NCI-H1105 treated with DMSO at 0.1 percent for 48 hours (cell line): Measurements from ENCODE around the gene PLXNB2.

Source experiments
- DNase-seq: peaks from one replicate; lab custom pipeline; 2025; lab: John Stamatoyannopoulos, UW

Gene PLXNB2

GRCh38 chr22:50264946-50265669 lies 42.3 kb downstream of the PLXNB2 start:
- no peak for DNase-seq

GRCh38 chr22:50264104-50264745 lies 43.2 kb downstream of the PLXNB2 start:
- DNase-seq, result no peak

- no peak for DNase-seq
Measured at GRCh38 chr22:50262973-50263617, 44.4 kb downstream of the PLXNB2 start.

GRCh38 chr22:50262460-50262911 lies 45.0 kb downstream of the PLXNB2 start:
- no peak for DNase-seq

DNA sequence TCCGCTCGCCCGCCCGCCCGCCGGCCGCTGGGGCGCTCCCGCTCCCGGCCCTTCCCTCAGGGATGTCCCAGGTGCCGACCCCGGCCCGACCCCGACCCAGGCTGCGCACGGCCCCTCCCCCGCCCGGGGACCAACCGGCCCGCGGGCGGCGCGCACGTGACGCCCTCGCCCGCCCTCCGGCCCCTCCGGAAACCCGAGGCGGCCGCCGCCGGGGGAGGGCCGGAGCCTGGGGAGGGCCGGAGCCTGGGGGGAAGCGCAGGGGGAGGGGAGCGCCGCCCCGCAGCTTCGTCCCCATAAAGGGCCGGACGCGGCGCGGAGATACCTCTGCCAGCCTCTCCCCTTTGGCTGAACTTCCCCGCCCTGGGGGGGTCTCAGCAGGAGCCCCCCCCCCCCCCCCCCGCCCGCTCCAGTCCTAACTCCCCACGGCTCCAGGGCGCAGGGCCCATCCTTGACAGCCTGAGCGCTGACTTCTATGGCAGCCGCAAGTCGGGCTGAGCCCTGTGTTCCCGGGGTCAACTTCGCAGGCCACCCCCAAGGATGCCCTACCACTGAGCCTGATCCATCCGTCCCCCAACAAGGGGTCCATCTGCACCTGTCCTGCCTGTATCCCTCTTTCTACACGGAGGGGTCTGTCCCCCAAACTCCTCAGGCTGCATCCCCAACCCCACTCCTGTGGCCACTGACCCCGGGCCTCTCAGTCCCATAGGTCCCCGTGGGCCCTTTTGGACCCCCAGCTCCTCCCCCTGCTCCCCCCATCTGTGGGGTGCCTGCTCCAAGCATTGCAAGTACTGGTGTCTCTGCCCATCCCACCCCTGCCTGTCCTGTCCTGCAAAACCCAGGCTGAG lies 45.6 kb downstream of the PLXNB2 start, which contains the start of gene MAPK12:
Gene MAPK12, minus strand, starts transcription at position 69 of the 845 bp plus-strand sequence. CDS start 174 bp downstream, outside the sequence.
- DNase-seq, result peak; percentile 14

GRCh38 chr22:50260801-50261614 lies 46.4 kb downstream of the PLXNB2 start:
- peak; percentile 23 for DNase-seq

DNA sequence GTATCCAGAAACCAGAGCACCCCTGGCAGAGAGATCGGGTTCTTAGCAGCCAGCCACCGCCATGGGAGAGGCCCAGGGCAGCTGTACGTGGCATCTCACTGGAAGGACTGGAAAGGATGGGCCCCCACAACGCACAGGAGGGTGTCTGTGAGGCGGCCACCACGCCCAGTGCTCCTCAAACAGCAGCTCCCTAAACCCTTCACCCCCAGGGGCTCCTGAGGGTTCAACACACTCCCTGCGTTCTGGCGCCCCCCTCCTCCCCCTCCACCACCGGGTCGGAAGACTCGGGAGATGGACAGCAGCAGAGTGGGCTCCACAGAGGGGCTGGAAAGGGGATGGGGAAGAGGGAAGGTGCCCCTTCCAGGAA lies 47.0 kb downstream of the PLXNB2 start:
- DNase-seq, result no peak

DNA sequence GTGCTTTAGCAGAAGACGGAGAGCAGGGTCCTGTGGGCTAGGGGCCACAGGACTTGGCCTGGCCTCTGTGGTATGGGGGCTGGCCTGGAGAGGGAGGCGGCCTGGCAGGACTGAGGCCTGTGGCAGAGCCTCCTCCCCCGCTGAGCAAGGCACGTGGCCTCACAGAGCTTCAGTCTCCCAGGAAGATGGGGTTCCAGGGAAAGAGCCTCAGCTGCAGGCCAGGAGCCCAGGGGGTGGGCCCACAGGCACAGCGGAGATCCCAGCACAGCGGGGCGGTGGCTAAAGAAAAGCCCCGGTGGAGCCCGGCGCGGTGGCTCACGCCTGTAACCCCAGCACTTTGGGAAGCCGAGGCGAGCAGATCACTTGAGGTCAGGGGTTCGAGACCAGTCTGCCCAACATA lies 48.1 kb downstream of the PLXNB2 start:
- no peak for DNase-seq

DNA sequence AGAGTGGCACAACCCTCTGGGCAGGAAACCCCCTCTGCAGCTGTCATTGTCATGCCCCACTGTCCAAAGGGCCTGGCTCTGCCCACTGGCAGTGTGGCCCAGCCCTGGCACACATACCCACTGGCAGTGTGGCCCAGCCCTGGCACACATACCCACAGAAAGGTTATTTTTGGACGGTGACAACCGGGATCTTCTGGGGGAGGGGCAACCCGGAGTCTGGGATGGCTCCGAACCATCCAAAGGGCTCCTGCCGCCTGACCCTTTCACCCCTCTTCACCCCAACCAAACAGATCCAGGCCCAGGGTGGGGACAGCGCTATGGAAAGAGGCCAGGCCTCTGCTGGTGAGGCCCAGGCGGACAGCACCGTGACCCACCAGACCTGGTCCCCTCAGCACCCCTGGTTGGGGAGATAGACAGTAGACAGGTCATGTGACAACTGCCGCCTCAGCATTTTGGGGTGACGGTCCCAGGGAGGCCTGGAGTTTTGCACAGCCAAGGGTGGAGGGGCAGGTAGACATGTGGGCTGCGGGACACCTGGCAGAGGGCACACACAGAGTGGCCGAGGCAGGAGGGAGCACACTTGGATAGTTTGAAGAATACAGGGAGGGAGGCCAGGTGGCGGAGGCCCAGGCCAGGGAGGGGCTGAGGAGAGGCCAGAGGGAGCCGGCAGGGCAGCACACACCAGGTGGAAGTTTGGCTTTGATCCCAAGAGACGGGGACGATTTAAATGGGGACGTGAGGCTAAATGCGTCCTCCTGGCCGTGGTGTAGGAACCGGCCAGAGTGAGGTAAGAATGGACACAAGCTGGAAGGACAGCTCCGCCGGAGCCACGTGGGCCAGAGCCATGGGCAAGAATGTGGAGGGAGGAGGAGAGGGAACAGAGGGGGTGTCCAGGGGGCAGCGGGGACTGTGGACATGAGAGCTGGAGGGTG lies 48.8 kb downstream of the PLXNB2 start:
- DNase-seq, result no peak

DNA sequence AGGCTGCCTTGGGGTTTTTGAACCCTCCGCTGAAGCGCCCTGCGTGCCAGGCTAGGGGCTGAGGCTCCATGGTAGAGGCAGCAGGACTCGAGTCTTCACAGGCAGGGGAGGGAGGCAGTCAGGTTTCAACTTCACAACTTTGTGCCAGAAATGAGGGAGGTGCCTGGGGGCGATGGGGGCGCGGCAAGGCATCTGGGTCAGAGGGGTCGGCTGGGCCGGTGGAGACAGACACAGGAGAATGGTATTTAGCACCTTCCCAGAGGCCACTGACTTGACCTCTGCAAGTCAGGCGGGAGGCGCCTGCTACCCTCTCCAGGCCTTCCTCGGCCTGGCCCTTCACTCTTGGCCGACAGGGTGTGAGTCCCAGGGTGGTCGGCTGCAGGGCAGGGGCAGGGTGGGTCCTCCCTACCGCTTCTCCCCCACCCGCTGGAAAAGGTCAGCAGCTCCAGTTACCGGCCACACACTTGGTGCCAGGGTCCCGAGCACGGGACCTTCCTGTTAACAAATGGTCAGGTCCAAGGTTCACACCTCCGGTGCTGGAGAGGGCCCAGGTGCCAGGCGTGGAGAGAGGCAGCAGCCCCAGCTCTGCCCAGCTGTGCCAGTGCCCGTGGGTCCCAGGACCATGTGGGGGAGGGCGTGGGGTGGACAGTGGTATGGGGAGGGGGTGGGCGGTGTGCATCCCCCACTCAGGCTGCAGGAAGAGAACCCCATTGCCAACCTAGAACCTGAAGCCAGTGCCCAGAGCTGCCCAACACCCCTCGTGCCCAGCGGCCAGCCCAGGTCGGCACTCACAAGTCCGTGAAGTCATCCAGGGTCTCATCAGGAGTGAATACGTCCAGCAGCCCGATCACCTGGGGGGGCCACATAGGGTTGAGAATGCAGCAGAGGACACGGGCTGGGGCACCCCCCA lies 49.7 kb downstream of the PLXNB2 start:
- no peak for DNase-seq

- DNase-seq, result no peak
Measured at GRCh38 chr22:50257041-50257440, 50.4 kb downstream of the PLXNB2 start.

DNA sequence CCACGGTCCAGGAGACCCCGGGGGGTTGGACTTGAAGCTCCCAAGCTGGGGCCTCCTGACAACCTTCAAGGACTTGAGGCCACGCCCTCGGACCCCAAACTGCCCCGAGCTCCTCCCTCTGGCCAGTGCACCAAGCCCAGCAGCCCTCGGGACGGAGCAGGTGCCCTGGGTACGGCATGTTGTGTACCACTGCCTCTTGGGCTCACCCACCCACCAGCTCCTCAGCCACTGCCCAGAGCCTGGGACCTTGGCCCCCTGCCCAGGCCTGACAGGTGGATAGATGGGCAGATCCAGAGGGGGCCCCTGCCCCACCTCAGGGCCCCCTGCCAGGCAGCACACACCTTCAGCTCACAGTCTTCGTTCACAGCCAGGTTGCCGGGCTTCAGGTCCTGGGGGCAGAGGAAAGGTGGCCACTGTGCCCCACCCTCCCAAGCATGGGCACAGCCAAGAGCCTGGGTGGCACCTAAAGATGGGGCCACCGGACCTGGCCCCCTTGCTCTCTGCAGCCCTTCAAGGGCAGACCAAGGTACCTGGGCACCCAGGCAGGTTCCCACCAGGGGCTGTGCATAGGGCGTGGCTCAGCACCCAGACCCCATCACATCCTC lies 51.1 kb downstream of the PLXNB2 start:
- no peak for DNase-seq

DNA sequence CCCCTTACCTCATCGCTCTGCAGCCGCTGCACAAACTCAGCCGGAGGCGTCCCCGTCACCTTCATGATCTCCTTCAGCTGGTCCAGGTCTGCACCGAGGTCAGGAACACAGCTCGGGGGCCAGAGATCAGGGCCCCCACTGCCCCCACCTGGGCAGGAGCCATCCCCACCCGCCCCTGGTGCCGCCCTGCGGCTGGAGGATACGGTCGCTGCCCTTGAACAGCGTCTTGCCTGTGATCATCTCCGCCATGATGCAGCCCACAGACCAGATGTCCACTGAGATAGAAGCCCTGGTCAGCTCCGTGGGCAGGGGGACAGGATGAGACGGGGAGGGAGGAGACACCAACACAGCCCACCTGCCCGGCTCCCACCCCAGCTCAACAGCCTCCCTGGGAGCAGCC lies 51.8 kb downstream of the PLXNB2 start:
- no peak for DNase-seq

GRCh38 chr22:50255099-50255498 lies 52.3 kb downstream of the PLXNB2 start:
- DNase-seq, result no peak

DNA sequence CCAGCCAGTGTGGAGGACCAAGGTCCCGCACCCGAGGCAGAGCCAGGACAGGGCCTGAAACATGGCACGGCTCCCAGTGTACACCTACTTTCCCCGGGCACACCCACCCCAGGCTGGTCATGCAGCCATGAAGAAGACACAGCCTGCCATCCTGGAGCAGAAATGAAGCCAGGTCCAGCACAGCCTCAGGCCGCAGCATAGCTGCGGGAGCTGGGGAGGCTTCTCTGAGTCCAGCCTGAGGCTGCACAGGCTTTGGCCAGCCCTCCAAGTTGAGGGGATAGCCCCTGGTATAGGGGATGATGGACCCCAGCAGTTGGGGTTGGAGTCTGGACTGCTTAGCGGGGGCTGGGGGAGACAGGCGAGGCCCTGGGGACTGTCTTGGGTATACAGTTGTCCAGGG lies 53.5 kb downstream of the PLXNB2 start:
- no peak for DNase-seq

- no peak for DNase-seq
Measured at GRCh38 chr22:50253046-50253915, 54.2 kb downstream of the PLXNB2 start.
